HUES6 (cell line): ENCODE measurements around the gene ABCC5.
"Not testable (repeated sequence)": the region's sequence is repeated elsewhere in the genome, so short reads cannot be mapped to it uniquely, and the experiment has no call there.

Source experiments
- H3K27ac ChIP-seq: 2 replicates; pipeline ENCODE4 v1.7.0; 2013; ENCODE audit warnings: low read depth, mild to moderate bottlenecking, low read length, inconsistent platforms
- H3K27me3 ChIP-seq: 2 replicates; pipeline ENCODE4 v1.6.1; 2013; ENCODE audit warnings: low read length; ENCODE audit not compliant: control insufficient read depth, insufficient read depth
- H3K36me3 ChIP-seq: 2 replicates; pipeline ENCODE4 v1.6.1; 2013; ENCODE audit warnings: low read length; ENCODE audit not compliant: control insufficient read depth, insufficient read depth
- H3K4me1 ChIP-seq: 2 replicates; pipeline ENCODE4 v1.6.1; 2013; ENCODE audit warnings: low read length; ENCODE audit not compliant: control insufficient read depth, insufficient read depth
- H3K4me3 ChIP-seq: 2 replicates; pipeline ENCODE4 v1.5.1; 2013; ENCODE audit warnings: low read depth, low read length
- H3K9ac ChIP-seq: one replicate; pipeline ENCODE4 v1.6.1; 2013; ENCODE audit warnings: mild to moderate bottlenecking, low read length
- H3K9me3 ChIP-seq: 2 replicates; pipeline ENCODE4 v1.6.1; 2013; ENCODE audit warnings: low read depth, low read length; ENCODE audit not compliant: control insufficient read depth, insufficient read depth

The ABCC5 gene

GRCh38 chr3:183884427-183885296 lies 133.0 kb downstream of the ABCC5 start, which contains the start of gene PARL:
PARL (minus strand) TSS chr3:183884880; CDS start chr3:183884846, 34 bp downstream.
- Histone ChIP-seq H3K9ac (peak within 1 kb of the TSS; percentile 94), H3K36me3 (no peaks in the 10 kb centered on the region), H3K9me3 (no peaks in the 10 kb centered on the region), H3K4me1 (no peaks in the 10 kb centered on the region), H3K4me3 (peak within 1 kb of the TSS; percentile 97), H3K27ac (peak within 1 kb of the TSS; percentile 80), H3K27me3 (peaks cover 2% of the 10 kb centered on the region; the same call in 1 of the 2 replicates)

GRCh38 chr3:183884097-183884426 lies 133.6 kb downstream of the ABCC5 start:
- Histone ChIP-seq H3K4me1 (peaks cover 4% of the 10 kb centered on the region; the same call in 1 of the 2 replicates), H3K36me3 (no peaks in the 10 kb centered on the region), H3K9me3 (no peaks in the 10 kb centered on the region), H3K9ac (peak overlapping the region; percentile 94), H3K27me3 (peaks cover 2% of the 10 kb centered on the region; the same call in 1 of the 2 replicates), H3K4me3 (peak overlapping the region; percentile 97), H3K27ac (peak overlapping the region; percentile 80)

GRCh38 chr3:183883291-183884096 lies 134.2 kb downstream of the ABCC5 start:
- H3K9ac ChIP-seq = peak overlapping the region; percentile 94
- H3K36me3 ChIP-seq = no peaks in the 10 kb centered on the region
- peaks cover 10% of the 10 kb centered on the region; the same call in 1 of the 2 replicates for H3K4me1 ChIP-seq
- peaks cover under 1% of the 10 kb centered on the region; the same call in 1 of the 2 replicates for H3K27me3 ChIP-seq
- H3K27ac ChIP-seq = no peak overlapping the region
- no peaks in the 10 kb centered on the region for H3K9me3 ChIP-seq
- H3K4me3 ChIP-seq = peak overlapping the region; percentile 97

GRCh38 chr3:183880121-183880520 lies 137.6 kb downstream of the ABCC5 start:
- no peaks in the 10 kb centered on the region for H3K9me3 ChIP-seq

GRCh38 chr3:183879243-183879642 lies 138.4 kb downstream of the ABCC5 start:
- H3K27me3 ChIP-seq = no peaks in the 10 kb centered on the region
- no peak overlapping the region for H3K27ac ChIP-seq
- peaks cover 7% of the 10 kb centered on the region; the same call in 1 of the 2 replicates for H3K36me3 ChIP-seq
- peaks cover 13% of the 10 kb centered on the region; the same call in 1 of the 2 replicates for H3K4me1 ChIP-seq
- H3K9ac ChIP-seq = no peak overlapping the region
- no peak overlapping the region for H3K4me3 ChIP-seq
- H3K9me3 ChIP-seq = no peaks in the 10 kb centered on the region

More at GRCh38 chr3:183880121-183880520, 137.6 kb downstream of the ABCC5 start:
- no peak overlapping the region for H3K9ac ChIP-seq
- peaks cover 13% of the 10 kb centered on the region; the same call in 1 of the 2 replicates for H3K4me1 ChIP-seq
- peaks cover 7% of the 10 kb centered on the region; the same call in 1 of the 2 replicates for H3K36me3 ChIP-seq
- no peak overlapping the region for H3K4me3 ChIP-seq
- H3K27ac ChIP-seq = no peak overlapping the region
- no peaks in the 10 kb centered on the region for H3K27me3 ChIP-seq

GRCh38 chr3:183878071-183878470 lies 139.6 kb downstream of the ABCC5 start:
- H3K36me3 ChIP-seq = peaks cover 7% of the 10 kb centered on the region; the same call in 1 of the 2 replicates
- H3K4me3 ChIP-seq = no peak overlapping the region
- H3K27ac ChIP-seq = no peak overlapping the region
- peaks cover 13% of the 10 kb centered on the region; the same call in 1 of the 2 replicates for H3K4me1 ChIP-seq
- H3K9ac ChIP-seq = no peak overlapping the region
- H3K27me3 ChIP-seq = no peaks in the 10 kb centered on the region
- H3K9me3 ChIP-seq = no peaks in the 10 kb centered on the region

- not testable (repeated sequence) for H3K9me3 ChIP-seq, H3K4me3 ChIP-seq, H3K36me3 ChIP-seq, H3K9ac ChIP-seq, H3K27me3 ChIP-seq, H3K27ac ChIP-seq
- peaks cover 13% of the 10 kb centered on the region; the same call in 1 of the 2 replicates for H3K4me1 ChIP-seq
Measured at GRCh38 chr3:183877227-183877626, 140.5 kb downstream of the ABCC5 start.

GRCh38 chr3:183875411-183875810 lies 142.3 kb downstream of the ABCC5 start:
- H3K9me3 ChIP-seq = no peaks in the 10 kb centered on the region
- no peaks in the 10 kb centered on the region for H3K27me3 ChIP-seq
- no peak overlapping the region for H3K4me3 ChIP-seq
- H3K9ac ChIP-seq = no peak overlapping the region
- peaks cover 13% of the 10 kb centered on the region; the same call in 1 of the 2 replicates for H3K4me1 ChIP-seq
- H3K36me3 ChIP-seq = peaks cover 7% of the 10 kb centered on the region
- no peak overlapping the region for H3K27ac ChIP-seq

GRCh38 chr3:183873914-183874313 lies 143.8 kb downstream of the ABCC5 start:
- Histone ChIP-seq H3K27ac (no peak overlapping the region), H3K4me1 (peaks cover 7% of the 10 kb centered on the region; the same call in 1 of the 2 replicates), H3K4me3 (no peak overlapping the region), H3K9ac (no peak overlapping the region), H3K9me3 (no peaks in the 10 kb centered on the region), H3K27me3 (no peaks in the 10 kb centered on the region), H3K36me3 (peaks cover 7% of the 10 kb centered on the region)

GRCh38 chr3:183871541-183871940 lies 146.1 kb downstream of the ABCC5 start:
- Histone ChIP-seq H3K4me3 (no peak overlapping the region), H3K27me3 (no peaks in the 10 kb centered on the region), H3K27ac (no peak overlapping the region), H3K36me3 (peaks cover 17% of the 10 kb centered on the region), H3K4me1 (no peaks in the 10 kb centered on the region), H3K9ac (no peak overlapping the region), H3K9me3 (no peaks in the 10 kb centered on the region)
